ENCODE data around the gene CD69. TPM values are rescaled to one million over a fixed set of nuclear protein-coding genes. Genes with fewer than 3 reads are reported as not detected.

CD69 gene
- total and polyA plus RNA-seq, 12 donors = 0.39 to 4.6 (median 1.5) TPM; not detected in 1

- no peaks in the 10 kb centered on the region for H3K27me3 ChIP-seq
- TF ChIP-seq POLR2A (IDR thresholded peaks at IDR 0.05) (no peak), CTCF (IDR thresholded peaks at IDR 0.05) (no peak)
- no peaks in the 10 kb centered on the region for H3K36me3 ChIP-seq (replicated peaks in 1 of 2)
- H3K9me3 ChIP-seq (replicated peaks in 1 of 3) = no peaks in the 10 kb centered on the region
- intact Hi-C loops (cut with DNase I) = no loop called here
- no peak for DNase-seq
- H3K27ac ChIP-seq = no peak overlapping the region
- H3K4me3 ChIP-seq = no peak overlapping the region
- WGBS, 4 donors = 61 to 74% (median 73%) methylated on average over 6 of the region's 6 CpGs
- H3K4me1 ChIP-seq (replicated peaks in 1 of 2) = no peaks in the 10 kb centered on the region
Observed at GRCh38 chr12:9730591-9730990, 30.1 kb downstream of the CD69 start.

- TF ChIP-seq POLR2A (IDR thresholded peaks at IDR 0.05) (no peak), CTCF (IDR thresholded peaks at IDR 0.05) (no peak)
- DNase-seq = no peak
- Histone ChIP-seq H3K27me3 (no peaks in the 10 kb centered on the region), H3K27ac (no peak overlapping the region), H3K36me3 (replicated peaks in 1 of 2) (no peaks in the 10 kb centered on the region), H3K4me3 (no peak overlapping the region), H3K4me1 (replicated peaks in 1 of 2) (no peaks in the 10 kb centered on the region), H3K9me3 (replicated peaks in 1 of 3) (no peaks in the 10 kb centered on the region)
- intact Hi-C loops (cut with DNase I) = no loop called here
- WGBS, 4 donors = 51 to 65% (median 56%) methylated on average over 3 of the region's 3 CpGs
Observed at GRCh38 chr12:9730011-9730410, 30.7 kb downstream of the CD69 start.

GRCh38 chr12:9729082-9729481 lies 31.6 kb downstream of the CD69 start:
- H3K27ac ChIP-seq = no peak overlapping the region
- H3K4me3 ChIP-seq = no peak overlapping the region
- H3K27me3 ChIP-seq = no peaks in the 10 kb centered on the region
- no peaks in the 10 kb centered on the region for H3K36me3 ChIP-seq (replicated peaks in 1 of 2)
- H3K9me3 ChIP-seq (replicated peaks in 1 of 3) = no peaks in the 10 kb centered on the region
- no peak for TF ChIP-seq CTCF (IDR thresholded peaks at IDR 0.05)
- TF ChIP-seq POLR2A (IDR thresholded peaks at IDR 0.05) = no peak
- intact Hi-C loops (cut with DNase I) = no loop called here
- H3K4me1 ChIP-seq (replicated peaks in 1 of 2) = no peaks in the 10 kb centered on the region
- no peak for DNase-seq

- 69 to 75% (median 74%) methylated on average over 1 of the region's 1 CpG for WGBS, 4 donors
- Histone ChIP-seq H3K27me3 (no peaks in the 10 kb centered on the region), H3K4me3 (no peak overlapping the region), H3K4me1 (replicated peaks in 1 of 2) (no peaks in the 10 kb centered on the region), H3K27ac (no peak overlapping the region), H3K36me3 (replicated peaks in 1 of 2) (no peaks in the 10 kb centered on the region), H3K9me3 (replicated peaks in 1 of 3) (no peaks in the 10 kb centered on the region)
- no peak for TF ChIP-seq CTCF (IDR thresholded peaks at IDR 0.05)
- TF ChIP-seq POLR2A (IDR thresholded peaks at IDR 0.05) = no peak
- no peak for DNase-seq
- intact Hi-C loops (cut with DNase I) = no loop called here
Observed at GRCh38 chr12:9727813-9728212, 32.9 kb downstream of the CD69 start.

Data from adrenal gland (tissue), 12 donors.